Amniotic stem cell (primary cell): ENCODE data around the gene GPR141.

Source experiments
- DNase-seq: peaks from one replicate; lab custom pipeline; 2025; lab: John Stamatoyannopoulos, UW

GPR141 gene, protein sequence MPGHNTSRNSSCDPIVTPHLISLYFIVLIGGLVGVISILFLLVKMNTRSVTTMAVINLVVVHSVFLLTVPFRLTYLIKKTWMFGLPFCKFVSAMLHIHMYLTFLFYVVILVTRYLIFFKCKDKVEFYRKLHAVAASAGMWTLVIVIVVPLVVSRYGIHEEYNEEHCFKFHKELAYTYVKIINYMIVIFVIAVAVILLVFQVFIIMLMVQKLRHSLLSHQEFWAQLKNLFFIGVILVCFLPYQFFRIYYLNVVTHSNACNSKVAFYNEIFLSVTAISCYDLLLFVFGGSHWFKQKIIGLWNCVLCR

DNA sequence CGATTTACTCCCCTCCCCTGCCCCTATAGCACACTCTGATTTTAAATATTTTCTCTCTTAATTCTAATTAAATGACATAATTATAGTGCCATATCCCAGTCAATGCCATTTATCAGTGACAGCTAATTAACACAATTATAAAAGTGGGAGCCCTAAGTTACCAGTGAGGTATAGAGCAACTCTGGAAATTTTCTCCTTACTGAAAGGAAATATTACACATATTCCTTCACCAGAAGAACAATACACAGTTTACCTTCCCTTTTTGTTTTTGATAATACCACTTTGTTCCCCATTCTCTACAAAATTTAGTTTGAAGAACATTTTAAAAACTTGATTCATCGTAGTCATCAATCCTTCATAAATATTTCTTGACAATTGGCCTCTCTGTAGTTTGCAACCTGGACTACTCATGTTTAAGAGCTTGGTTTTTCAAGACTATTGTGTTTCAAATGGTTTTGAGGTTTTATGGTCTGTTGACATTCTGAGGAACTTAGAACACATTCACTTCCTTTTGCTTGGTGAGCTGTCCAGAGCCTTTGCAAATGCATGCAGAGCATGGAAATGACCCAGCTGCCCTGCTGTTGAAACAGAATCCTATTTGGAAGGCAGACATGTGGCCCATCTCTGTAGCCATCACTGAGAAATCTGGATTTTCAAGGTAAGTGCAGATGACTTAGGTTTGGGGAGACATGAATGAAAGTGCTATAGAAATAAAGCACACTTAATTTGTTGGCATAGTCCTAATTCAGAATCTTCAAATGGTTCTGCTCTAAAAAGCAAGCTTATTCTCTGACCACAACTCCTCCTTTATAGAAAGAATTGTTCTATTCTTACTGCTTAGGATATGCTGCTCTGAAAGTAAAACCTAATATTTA, at the start of gene GPR141:
GPR141 (plus strand) TSS at position 521 of the 875 bp plus-strand sequence. CDS start 56,628 bp downstream, outside the sequence.
- DNase-seq, result no peak

DNA sequence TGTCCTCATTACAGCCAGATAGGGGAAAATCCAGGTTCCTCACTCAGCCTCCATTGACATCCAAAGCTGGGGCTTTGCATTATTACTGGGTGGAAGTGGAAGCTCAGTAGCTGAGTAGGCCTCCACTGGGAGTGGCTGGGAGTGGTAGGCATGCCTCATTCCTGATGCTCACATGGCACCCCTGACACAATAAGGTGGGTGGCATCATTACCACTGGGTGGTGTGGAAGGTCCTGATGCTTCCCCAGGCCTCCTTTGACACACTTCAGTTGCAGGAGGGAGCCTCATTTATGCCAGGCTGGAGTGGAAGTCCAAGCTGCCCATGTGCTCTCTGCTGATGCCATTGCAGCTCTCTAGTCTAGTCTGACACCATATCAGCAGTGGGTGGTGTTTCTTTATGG, 48.2 kb upstream of the GPR141 start:
- no peak for DNase-seq

DNA sequence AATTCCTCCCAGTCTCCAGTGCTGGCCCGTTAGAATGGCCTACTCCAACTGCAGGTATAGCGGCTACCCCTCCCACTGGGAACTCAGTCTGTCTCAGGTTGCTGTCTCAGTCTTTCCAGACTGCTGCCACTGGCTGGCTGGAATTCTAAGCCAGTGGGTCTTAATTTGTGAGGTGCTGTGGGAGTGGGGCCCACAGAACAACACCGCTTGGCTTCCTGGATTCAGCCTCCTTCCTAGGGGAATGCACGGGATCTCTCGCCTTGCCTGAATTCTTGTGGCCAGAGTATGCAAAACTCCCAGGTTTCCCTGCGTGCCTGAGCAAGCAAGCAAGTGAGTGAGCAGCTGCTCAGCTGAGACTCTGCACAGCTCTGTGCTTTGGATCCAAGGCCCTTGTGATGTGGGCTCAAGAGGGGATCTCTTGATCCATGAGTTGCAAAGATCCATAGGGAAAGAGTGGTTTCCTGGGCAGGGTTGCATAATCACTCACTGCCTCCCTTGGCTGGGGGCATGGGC, 41.5 kb upstream of the GPR141 start:
- no peak for DNase-seq

DNA sequence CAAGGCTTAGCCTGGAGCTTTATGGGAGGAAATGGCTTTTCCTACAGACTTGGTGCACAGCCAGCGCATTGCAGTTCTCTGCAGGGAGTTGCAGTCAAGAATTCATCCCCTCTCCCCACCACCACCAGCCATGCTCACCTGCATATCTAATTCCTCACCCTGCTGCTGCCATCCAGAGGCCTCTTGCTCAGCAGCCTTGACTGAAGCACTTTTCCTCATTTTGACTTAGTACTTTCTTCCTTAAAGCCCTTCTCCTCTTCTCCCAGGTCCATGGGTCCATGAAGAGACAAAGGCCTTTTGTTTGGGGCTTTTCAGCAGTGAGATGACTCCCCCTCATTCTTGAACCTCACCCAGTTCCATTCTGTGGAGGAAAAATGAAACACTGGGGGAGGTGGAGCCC, 39.7 kb upstream of the GPR141 start:
- no peak for DNase-seq

DNA sequence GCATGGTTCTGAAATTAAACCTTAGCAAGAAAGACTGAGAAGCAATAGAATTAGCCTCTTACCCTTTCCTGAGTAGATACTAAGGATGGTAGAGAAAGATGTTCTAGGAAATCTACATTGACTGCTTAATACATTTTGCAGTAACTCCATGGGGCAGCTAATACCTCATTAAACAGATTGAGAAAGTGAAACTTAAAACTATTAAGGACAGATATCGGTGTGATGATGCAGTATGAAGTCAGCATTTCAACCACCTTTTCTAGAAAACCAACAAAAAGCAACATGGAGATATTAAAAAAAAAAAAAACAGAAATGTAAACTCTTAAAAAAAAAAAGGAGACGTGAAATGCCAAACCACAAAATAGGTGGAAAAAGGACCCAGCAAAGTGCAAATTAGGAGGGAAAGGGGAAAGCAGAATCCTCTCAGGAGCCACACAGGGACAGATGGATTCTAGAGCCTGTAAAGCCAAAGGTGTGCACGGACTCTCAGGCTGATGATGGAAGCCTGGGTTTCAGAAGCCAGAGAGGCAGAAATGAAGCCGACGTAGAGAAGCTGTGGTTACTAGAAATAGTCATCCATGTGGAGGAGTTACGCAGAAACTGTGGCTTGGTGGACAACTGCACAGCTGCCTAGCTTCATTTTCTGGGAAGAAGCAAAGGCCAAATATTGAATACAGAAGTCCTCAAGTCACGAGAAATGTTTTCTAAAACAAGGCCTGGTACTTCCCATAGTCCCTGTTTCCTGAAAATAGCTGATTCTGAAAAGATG, 38.1 kb upstream of the GPR141 start:
- DNase-seq, result no peak

DNA sequence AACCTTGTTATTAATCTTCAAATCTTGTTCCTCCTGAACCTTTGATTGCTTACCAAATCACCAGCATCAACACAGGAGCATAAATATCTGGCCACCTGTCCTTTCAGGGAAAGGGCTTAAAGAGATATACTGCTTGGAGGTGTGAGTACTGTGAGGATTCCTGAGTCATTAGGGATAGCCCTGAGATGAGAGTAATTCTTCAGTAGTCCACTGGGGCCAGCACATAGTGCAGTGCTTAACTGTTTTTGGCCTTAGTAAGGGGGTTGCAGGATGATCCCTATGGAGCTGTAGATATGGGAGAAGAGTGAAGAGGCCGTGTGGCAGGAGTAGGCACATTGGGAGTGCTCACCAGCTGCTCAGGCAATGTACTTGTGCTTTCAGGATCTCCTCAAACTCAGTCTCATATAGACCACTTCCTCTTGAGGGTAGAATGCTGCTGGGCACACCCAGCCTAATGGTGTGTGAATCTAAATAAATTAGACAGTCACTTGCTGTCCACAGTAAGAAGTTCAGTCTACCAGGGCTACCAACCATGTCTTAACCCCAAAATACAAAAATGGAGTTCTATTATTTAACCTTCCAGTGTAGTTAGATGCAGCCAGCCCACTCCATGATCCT, 26.5 kb upstream of the GPR141 start:
- DNase-seq, result no peak

DNA sequence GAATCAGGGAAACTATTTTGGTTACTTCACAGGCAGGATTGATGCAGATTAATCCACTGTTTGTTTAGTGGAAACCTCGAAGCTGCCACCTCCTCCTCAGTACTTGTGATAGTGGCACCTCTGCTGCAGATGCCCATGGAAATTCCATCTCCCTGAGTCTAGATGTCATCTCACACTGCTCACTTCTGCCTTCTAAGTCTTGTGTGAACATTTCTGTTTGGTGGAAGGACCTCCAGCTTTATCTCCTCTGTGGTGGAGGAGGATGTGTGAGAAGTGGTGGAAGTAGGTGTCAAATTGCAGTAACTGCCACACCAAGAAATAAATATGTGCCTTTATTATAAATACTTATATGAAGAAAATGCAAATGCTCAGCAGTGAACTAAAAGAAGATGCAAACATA, 25.8 kb upstream of the GPR141 start:
- DNase-seq, result no peak

DNA sequence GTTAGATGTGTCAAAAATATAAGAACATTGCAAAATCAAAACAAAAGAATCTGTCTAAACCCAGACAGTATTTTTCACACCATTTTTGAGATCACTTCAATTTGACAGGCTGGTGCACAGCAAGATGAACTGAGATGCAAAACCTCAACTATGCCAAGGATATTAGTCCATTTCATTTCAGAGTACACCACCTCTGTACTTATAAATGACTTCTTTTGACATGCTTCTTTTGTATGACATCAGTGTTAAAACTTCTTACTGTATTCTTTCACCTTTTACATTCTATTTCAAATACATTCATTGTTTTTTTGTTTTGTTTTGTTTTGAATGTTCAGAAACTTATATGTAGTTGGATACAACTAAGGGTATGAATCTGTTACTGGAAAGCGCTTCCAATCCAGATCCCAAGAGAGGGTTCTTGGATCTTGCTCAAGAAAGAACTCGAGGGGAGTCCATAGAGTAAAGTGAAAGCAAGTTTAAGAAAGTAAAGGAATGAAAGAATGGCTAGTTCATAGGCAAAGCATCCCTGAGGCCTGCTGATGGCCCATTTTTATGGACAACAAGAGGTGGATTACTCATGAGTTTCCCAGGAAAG, 23.5 kb upstream of the GPR141 start:
- no peak for DNase-seq

DNA sequence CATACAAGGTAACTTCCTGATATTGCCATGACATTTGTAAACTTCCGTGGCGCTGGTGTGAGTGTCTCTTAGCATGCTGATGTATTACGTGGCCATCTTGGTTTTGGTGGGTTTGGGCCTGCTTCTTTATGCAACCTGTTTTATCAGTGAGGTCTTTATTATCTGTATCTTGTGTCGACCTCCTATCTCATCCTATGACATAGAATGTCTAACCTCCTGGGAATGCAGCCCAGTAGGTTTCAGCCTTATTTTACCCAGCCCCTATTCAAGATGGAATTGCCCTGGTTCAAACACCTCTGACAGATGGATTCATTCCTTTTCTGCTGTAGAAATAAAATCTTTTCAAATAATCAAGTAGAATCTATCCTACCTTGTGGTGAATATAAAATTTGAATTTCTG, 23.0 kb upstream of the GPR141 start:
- no peak for DNase-seq

DNA sequence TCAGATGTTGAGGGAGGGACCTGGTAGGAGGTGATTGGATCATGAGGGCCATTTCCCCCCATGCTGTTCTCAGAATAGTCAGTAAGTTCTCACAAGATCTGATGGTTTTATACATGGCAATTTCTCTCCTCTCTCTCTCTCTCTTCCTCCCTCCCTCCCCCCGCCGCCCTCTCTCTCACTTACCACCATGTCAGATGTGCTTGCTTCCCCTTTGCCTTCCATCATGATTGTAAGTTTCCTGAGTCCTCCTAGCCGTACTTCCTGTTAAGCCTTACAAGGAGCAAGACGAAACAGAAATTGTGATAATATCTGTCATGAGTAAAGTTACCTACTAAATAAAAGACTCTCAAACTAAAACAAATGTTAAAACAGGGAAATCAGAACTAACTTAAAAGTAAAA, 19.9 kb upstream of the GPR141 start:
- DNase-seq, result no peak

DNA sequence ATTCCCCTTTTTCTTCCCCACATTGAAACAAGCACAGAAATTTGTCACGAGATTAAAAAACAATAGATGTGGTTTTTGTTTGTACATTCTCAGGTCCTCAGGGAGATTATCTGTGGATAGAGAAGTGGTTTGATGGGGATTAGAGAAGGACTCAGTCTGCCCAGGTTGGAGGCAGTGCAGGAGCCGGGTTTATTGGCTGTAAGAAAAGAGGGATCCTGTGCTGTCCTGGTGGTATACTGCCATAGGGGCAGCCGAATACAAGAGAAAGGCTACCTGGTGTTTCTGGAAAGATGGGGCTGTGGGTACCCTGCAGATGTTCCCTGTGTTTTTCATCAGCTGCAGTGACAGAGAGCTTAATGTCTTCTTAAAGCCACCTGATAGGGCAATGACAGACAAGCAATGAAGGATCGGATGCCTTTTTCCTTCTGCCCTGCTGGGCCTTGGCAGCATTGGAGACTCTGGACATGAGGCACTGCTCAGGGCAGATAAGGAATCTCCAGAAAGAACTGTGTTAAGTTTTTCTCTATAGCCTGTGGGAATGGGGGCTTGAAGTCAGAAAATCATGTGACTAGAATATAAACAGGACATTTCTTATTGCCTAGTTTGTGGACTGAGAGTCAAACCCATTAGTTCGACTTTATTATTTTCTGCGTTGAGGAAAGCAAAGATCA, 18.1 kb upstream of the GPR141 start:
- DNase-seq, result no peak

DNA sequence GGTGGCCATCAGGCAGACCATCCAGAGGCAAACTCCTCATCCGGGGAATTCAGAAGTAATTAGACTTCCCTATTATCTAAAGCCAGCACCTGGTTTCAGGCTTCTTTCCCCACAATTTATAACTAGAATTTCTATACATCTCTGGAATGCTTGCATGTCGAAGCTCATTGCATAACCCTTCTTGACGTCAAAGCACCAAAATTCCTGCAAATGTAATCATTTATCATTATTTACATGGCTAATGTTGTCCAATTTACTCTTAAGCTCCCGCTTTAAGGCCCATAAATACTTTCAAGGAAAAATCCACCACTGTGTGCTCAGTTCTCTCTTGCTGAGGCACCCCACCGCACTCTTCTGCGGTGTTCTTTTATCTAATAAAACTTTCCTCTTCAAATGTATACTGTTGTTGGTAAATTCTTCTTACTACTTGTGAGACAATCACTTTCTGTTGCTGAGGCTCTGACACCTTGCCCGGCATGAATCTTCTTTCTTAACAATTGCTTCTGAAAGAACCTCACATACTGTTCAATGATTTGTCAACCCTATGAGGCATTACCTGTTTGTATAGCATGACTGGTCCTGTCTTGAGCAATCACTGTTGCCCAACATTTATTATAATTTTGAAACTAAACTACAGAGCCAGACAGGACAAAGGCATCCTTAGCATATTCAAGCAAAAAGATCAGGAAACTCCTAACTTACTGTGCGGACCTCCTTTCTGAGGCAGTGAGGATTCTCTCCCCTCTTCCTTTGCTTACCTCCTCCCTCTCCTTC, 17.4 kb upstream of the GPR141 start:
- DNase-seq, result no peak

DNA sequence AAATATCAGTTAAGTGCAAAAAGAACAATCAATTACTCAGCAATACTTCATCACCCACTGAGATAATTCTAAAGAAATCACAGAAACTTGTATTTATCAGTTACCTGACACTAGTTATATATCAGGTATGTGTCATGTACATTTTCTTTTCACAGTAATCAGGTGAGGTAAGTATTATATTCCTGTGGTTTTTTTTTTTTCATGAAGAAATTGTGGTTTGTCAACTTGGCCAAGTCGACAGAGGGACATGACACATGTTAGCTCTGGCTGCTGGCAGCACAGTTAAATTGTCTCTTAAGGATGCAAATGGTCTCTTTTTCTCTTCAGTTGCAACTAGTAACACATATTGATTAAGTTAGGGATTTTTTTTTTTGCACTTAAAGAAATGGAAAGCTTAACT, 13.7 kb upstream of the GPR141 start:
- no peak for DNase-seq

DNA sequence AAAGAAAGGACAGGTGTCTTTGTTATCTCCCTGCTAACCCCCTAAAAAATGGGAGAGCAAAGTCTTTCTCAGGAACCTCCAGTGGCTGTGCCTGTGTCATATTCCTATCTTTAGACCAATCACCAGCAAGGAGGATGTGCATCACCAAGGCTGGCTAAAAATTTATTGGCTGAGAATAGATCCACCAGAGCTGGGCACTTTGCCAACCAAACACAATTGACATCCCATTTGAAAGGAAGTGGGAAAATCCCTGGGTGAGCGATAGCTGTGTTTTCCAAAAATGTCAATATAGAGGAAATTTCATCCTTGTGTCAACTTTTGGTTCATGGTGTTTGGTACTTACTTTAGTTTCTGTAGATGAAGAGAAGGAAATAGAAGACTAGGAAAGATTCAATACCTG, 13.1 kb upstream of the GPR141 start:
- no peak for DNase-seq

DNA sequence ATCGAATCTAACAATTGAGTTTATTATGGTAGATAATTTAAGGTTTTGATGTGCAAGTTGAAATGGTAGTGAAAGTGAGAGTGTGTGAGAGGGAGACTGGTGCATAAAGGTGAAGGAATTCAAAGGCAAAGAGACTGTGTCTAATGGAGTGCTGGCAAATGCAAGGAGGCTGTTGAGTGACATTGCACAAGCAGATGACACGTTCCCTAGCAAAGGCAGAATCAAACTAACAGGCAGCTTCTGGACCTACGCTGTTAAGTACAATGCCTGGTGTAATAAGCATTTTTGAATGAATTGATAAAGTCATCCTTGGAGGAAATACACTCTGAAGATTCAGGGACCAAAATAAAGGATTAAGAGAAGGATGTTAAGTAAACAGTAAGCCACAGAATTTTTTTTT, 11.7 kb upstream of the GPR141 start:
- no peak for DNase-seq

DNA sequence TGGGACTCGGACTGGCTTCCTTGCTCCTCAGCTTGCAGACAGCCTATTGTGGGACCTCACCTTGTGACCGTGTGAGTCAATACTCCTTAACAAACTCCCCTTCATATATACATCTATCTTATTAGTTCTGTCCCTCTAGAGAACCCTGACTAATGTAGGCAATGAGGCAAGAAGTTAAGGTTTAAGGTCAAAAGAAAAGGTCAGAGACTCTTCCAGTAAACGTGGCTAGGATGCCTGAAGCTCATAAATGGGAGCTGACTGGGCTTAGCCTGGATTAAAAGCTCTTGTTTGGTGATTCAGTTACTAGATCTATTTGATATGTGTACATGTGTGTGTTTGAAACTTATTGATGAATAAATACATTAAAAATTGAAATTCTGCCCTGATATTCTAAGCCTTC, 10.6 kb upstream of the GPR141 start:
- no peak for DNase-seq

DNA sequence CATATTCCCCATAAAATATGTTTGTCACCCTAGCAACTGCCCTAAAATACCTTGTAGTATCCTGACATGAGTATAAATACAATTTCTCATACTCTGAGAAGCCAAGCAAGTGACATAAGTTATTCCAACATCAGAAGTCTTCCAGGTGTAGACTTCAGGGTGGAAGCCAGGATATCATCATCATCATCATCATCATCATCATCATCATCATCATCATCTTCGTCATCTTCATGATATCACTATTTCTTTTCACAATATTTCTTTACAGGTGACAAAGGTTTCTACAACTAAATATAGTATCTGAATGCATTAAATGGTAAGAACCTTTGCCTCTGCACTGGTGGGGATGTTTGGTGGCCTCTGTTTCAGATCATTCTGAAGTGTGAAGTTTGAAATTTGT, 10.0 kb upstream of the GPR141 start:
- no peak for DNase-seq

DNA sequence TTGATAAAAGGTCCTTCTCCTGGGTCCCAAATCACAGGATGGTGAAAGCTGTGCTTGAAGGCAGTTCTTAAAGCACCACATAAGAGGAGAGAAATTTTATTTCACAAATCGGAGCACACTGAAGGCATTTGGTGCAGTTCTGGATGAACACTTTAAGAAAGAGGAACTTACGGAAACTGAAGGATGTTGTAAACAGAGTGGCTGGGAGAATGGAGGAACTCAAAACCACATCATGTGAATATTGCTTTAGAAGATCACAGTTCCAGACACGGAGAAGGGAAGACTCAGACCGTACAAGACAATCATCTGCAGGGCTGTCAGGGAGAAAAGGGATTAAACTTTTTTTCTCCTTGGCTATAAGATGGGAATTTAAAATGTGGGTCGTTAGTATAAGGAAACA, 9.0 kb upstream of the GPR141 start:
- no peak for DNase-seq

DNA sequence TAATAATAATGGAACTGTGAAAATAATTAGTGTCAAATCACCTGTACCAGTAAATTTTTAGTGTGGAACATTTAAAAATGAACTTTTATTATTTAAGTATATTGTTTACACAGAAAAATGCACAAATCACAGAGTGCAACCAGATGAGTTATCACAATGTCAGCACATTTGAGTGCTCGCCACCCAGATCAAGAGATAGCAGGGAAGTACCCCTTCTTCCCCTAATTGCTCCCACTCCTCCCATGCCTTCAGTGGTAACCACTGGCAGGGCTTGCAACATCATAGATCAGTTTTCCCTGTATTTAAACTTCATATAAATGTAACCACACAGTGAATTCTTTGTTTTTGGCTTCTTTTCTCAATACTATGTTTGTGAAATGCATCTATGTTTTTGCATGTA, 7.8 kb upstream of the GPR141 start:
- DNase-seq, result no peak

DNA sequence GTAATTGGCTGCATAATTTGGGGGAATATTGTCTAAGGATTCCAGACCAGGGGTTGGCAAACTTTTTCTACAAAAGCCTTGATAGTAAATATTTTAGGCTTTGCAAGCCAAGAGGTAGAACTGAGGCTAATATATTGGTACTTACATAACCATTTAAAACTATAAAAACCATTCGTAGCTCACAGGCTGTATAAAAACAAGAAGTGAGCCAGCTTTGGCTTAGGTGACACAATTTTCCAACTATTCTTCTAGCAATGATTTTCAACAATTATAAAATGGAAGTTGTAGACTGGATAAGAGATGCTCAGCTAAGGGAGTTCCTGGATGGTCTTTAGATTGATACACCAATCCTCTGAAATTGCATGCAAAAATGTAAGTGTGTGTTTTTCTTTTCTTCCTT, 1.4 kb downstream of the GPR141 start:
- no peak for DNase-seq
